Testis (tissue), 3 donors: ENCODE measurements around the gene CDK13. TPM values are rescaled to one million over a fixed set of nuclear protein-coding genes. Genes with fewer than 3 reads are reported as not detected.

Source experiments
- polyA plus RNA-seq: library from polyadenylated mRNA; stranded (reverse); fragments of 350-450 nt; fragmentation: Illumina TruSeq; extraction: RNeasy Lipid Tissue Mini Kit (QIAGEN cat#74804); gene quantifications from one replicate; pipeline ENCODE4 v1.2.3, GENCODE V29; 2014; ENCODE audit warnings: low read depth, low replicate concordance; ENCODE audit not compliant: insufficient read depth
- small RNA-seq, 2 donors: library from RNA; depleted of rRNA; stranded (forward); fragments of <200 nt; gene quantifications; one replicate each; pipeline ENCODE3, GENCODE V24; 2016
- total RNA-seq, 2 donors: library from RNA; depleted of rRNA; stranded (reverse); fragments of >200 nt; gene quantifications; one replicate each; pipeline ENCODE4 v1.2.3, GENCODE V29; 2016

Gene CDK13
- total and polyA plus RNA-seq, 3 donors from 2014 or later, result 55.1 to 140 (median 134) TPM

Small RNA genes within 50 kb of the gene (small RNA-seq; reads per million reads assigned to genes)
- gene AC006023.1 (0 reads per million in 2 donors), gene AC006023.2 (0 reads per million in 2 donors)

Other genes starting within 250 kb of the CDK13 start
- gene MPLKIP, start 184.4 kb downstream of the CDK13 start, total RNA-seq, result 10 to 100 TPM; 47.7 to 61.3 TPM
- gene MPLKIP, start 184.4 kb downstream of the CDK13 start, polyA plus RNA-seq, result 29.6 TPM
- gene SUGCT, start 184.7 kb downstream of the CDK13 start, total RNA-seq, result 1 to 10 TPM; 7.1 to 9.8 TPM
- 8.1 TPM for gene SUGCT, start 184.7 kb downstream of the CDK13 start, polyA plus RNA-seq